Esophagus mucosa (tissue), 1 donor: ENCODE data around the gene NFAT5. TPM values are rescaled to one million over a fixed set of nuclear protein-coding genes. Genes with fewer than 3 reads are reported as not detected.
"Not testable (repeated sequence)": the region's sequence is repeated elsewhere in the genome, so short reads cannot be mapped to it uniquely, and the experiment has no call there.

Source experiments
- ATAC-seq: fragments of 200-7000 bp; cut with Tn5 transposase; one replicate; pipeline ENCODE4 v1.9.1; 2020
- total RNA-seq: library from RNA; stranded (reverse); gene quantifications from one replicate; pipeline ENCODE4 v1.2.4, GENCODE V29; 2023
- donor health status: DM: yes; HTN: yes; CAD: no.

The NFAT5 gene
- 28.3 TPM for total RNA-seq

GRCh38 chr16:69565671-69566239, at the start of gene NFAT5:
Gene NFAT5, plus strand, starts transcription at chr16:69565966. Its CDS starts 336 bp downstream, at chr16:69566302.
- peak; percentile 97 for ATAC-seq

- not testable (repeated sequence) for ATAC-seq
These were observed 47.9 kb upstream of the NFAT5 start for GRCh38 chr16:69517914-69518313.

- ATAC-seq = no peak
These were observed 45.4 kb upstream of the NFAT5 start for GRCh38 chr16:69520413-69520799.

- no peak for ATAC-seq
These were observed 44.8 kb upstream of the NFAT5 start for GRCh38 chr16:69520800-69521602.

- ATAC-seq = no peak
These were observed 43.7 kb upstream of the NFAT5 start for GRCh38 chr16:69522041-69522578.

GRCh38 chr16:69522732-69523404, 42.9 kb upstream of the NFAT5 start:
- no peak for ATAC-seq

- ATAC-seq = no peak
These were observed 42.0 kb upstream of the NFAT5 start for GRCh38 chr16:69523566-69524305.

GRCh38 chr16:69526831-69527655, 38.7 kb upstream of the NFAT5 start:
- ATAC-seq = no peak

- ATAC-seq = no peak
These were observed 33.8 kb upstream of the NFAT5 start for GRCh38 chr16:69531988-69532387.

- ATAC-seq = no peak
These were observed 32.9 kb upstream of the NFAT5 start for GRCh38 chr16:69532641-69533455.

GRCh38 chr16:69534720-69535119, 31.0 kb upstream of the NFAT5 start:
- no peak for ATAC-seq

- ATAC-seq = peak; percentile 16
These were observed 30.4 kb upstream of the NFAT5 start for GRCh38 chr16:69535123-69536050.

- no peak for ATAC-seq
These were observed 28.1 kb upstream of the NFAT5 start for GRCh38 chr16:69537706-69538080.

- no peak for ATAC-seq
These were observed 27.0 kb upstream of the NFAT5 start for GRCh38 chr16:69538808-69539207.

- ATAC-seq = no peak
These were observed 22.8 kb upstream of the NFAT5 start for GRCh38 chr16:69542974-69543373.

GRCh38 chr16:69544088-69544487, 21.7 kb upstream of the NFAT5 start:
- ATAC-seq = no peak

- ATAC-seq = not testable (repeated sequence)
These were observed 19.1 kb upstream of the NFAT5 start for GRCh38 chr16:69546663-69547062.

- no peak for ATAC-seq
These were observed 12.4 kb upstream of the NFAT5 start for GRCh38 chr16:69553332-69553731.

GRCh38 chr16:69554495-69554894, 11.3 kb upstream of the NFAT5 start:
- ATAC-seq = no peak

GRCh38 chr16:69555437-69555836, 10.3 kb upstream of the NFAT5 start:
- no peak for ATAC-seq
